GM21576 (cell line): ENCODE data around the gene CDC73.
"Not testable (repeated sequence)": the region's sequence is repeated elsewhere in the genome, so short reads cannot be mapped to it uniquely, and the experiment has no call there.

Experiments used
- ATAC-seq: cut with Tn5 transposase; IDR thresholded peaks from one replicate; pipeline ENCODE4 v1.9.1; 2021; ENCODE audit warnings: mild to moderate bottlenecking, moderate library complexity; ENCODE audit not compliant: unreplicated experiment

The CDC73 gene

GRCh38 chr1:193219391-193219790, 97.6 kb downstream of the CDC73 start:
- no peak for ATAC-seq

GRCh38 chr1:193221651-193222050, 99.8 kb downstream of the CDC73 start:
- no peak for ATAC-seq

GRCh38 chr1:193222056-193222615, 100.3 kb downstream of the CDC73 start:
- no peak for ATAC-seq

GRCh38 chr1:193229136-193229535, 107.3 kb downstream of the CDC73 start:
- ATAC-seq: no peak

- not testable (repeated sequence) for ATAC-seq
These were observed 109.3 kb downstream of the CDC73 start for GRCh38 chr1:193231146-193231545.

GRCh38 chr1:193234530-193234929, 112.7 kb downstream of the CDC73 start:
- no peak for ATAC-seq

GRCh38 chr1:193237381-193237978, 115.6 kb downstream of the CDC73 start:
- ATAC-seq: no peak

- ATAC-seq: no peak
These were observed 118.8 kb downstream of the CDC73 start for GRCh38 chr1:193240609-193241008.

- ATAC-seq: no peak
These were observed 119.4 kb downstream of the CDC73 start for GRCh38 chr1:193241132-193241827.

GRCh38 chr1:193242000-193242399, 120.2 kb downstream of the CDC73 start:
- no peak for ATAC-seq

- ATAC-seq: no peak
These were observed 127.4 kb downstream of the CDC73 start for GRCh38 chr1:193249187-193249586.

GRCh38 chr1:193251950-193252349, 130.1 kb downstream of the CDC73 start:
- no peak for ATAC-seq

- no peak for ATAC-seq
These were observed 134.2 kb downstream of the CDC73 start for GRCh38 chr1:193256019-193256418.

GRCh38 chr1:193259636-193260035, 137.8 kb downstream of the CDC73 start:
- no peak for ATAC-seq

GRCh38 chr1:193260056-193260745, 138.4 kb downstream of the CDC73 start:
- ATAC-seq: no peak

- ATAC-seq: no peak
These were observed 139.1 kb downstream of the CDC73 start for GRCh38 chr1:193260896-193261295.

- ATAC-seq: no peak
These were observed 140.8 kb downstream of the CDC73 start for GRCh38 chr1:193262661-193263060.

- no peak for ATAC-seq
These were observed 142.7 kb downstream of the CDC73 start for GRCh38 chr1:193264313-193265065.

GRCh38 chr1:193265716-193266115, 143.9 kb downstream of the CDC73 start:
- ATAC-seq: no peak

GRCh38 chr1:193266794-193267193, 145.0 kb downstream of the CDC73 start:
- ATAC-seq: not testable (repeated sequence)

GRCh38 chr1:193270996-193271395, 149.2 kb downstream of the CDC73 start:
- ATAC-seq: peak; percentile 95
